ENCODE results near the gene CTBP1.

The CTBP1 gene

GRCh38 chr4:1233641-1234308 is 15.2 kb downstream of the CTBP1 start:
- H3K36me3 Mint-ChIP-seq, result peaks cover 30% of the 10 kb centered on the region
- H3K27me3 Mint-ChIP-seq, result no peaks in the 10 kb centered on the region
- peak overlapping the region; percentile 9 for H3K27ac Mint-ChIP-seq
- H3K4me3 Mint-ChIP-seq, result no peak overlapping the region
- H3K4me1 Mint-ChIP-seq, result no peaks in the 10 kb centered on the region
- no peak for DNase-seq (ENCODE audit: low spot score in 2 of 2)
- no peak for ATAC-seq (ENCODE audit: low read depth)
- H3K9me3 Mint-ChIP-seq, result no peaks in the 10 kb centered on the region

- H3K27ac Mint-ChIP-seq, result no peak overlapping the region
- H3K9me3 Mint-ChIP-seq, result no peaks in the 10 kb centered on the region
- H3K36me3 Mint-ChIP-seq, result peaks cover 28% of the 10 kb centered on the region
- ATAC-seq (ENCODE audit: low read depth) (no peak), DNase-seq (ENCODE audit: low spot score in 2 of 2) (no peak)
- no peaks in the 10 kb centered on the region for H3K4me1 Mint-ChIP-seq
- no peaks in the 10 kb centered on the region for H3K27me3 Mint-ChIP-seq
- H3K4me3 Mint-ChIP-seq, result no peak overlapping the region
Measured at GRCh38 chr4:1232661-1233621, 16.0 kb downstream of the CTBP1 start.

GRCh38 chr4:1231637-1232360 is 17.1 kb downstream of the CTBP1 start:
- DNase-seq (ENCODE audit: low spot score in 2 of 2) (no peak), ATAC-seq (ENCODE audit: low read depth) (no peak)
- Mint-ChIP-seq H3K4me1 (peaks cover 8% of the 10 kb centered on the region), H3K27me3 (no peaks in the 10 kb centered on the region), H3K36me3 (peaks cover 39% of the 10 kb centered on the region), H3K27ac (no peak overlapping the region), H3K9me3 (no peaks in the 10 kb centered on the region), H3K4me3 (no peak overlapping the region)

GRCh38 chr4:1230971-1231636 is 17.8 kb downstream of the CTBP1 start:
- Mint-ChIP-seq H3K4me3 (no peak overlapping the region), H3K4me1 (peaks cover 8% of the 10 kb centered on the region), H3K27me3 (no peaks in the 10 kb centered on the region), H3K27ac (no peak overlapping the region), H3K9me3 (no peaks in the 10 kb centered on the region), H3K36me3 (peaks cover 41% of the 10 kb centered on the region)
- ATAC-seq (ENCODE audit: low read depth), result no peak
- no peak for DNase-seq (ENCODE audit: low spot score in 2 of 2)

GRCh38 chr4:1230316-1230715 is 18.6 kb downstream of the CTBP1 start:
- H3K36me3 Mint-ChIP-seq, result peaks cover 38% of the 10 kb centered on the region
- peaks cover 8% of the 10 kb centered on the region for H3K4me1 Mint-ChIP-seq
- H3K27ac Mint-ChIP-seq, result no peak overlapping the region
- H3K27me3 Mint-ChIP-seq, result no peaks in the 10 kb centered on the region
- DNase-seq (ENCODE audit: low spot score in 2 of 2) (no peak), ATAC-seq (ENCODE audit: low read depth) (no peak)
- no peak overlapping the region for H3K4me3 Mint-ChIP-seq
- no peaks in the 10 kb centered on the region for H3K9me3 Mint-ChIP-seq

- Mint-ChIP-seq H3K9me3 (no peaks in the 10 kb centered on the region), H3K27me3 (no peaks in the 10 kb centered on the region), H3K4me1 (peaks cover 8% of the 10 kb centered on the region), H3K27ac (no peak overlapping the region), H3K36me3 (peaks cover 36% of the 10 kb centered on the region), H3K4me3 (no peak overlapping the region)
- ATAC-seq (ENCODE audit: low read depth) (no peak), DNase-seq (ENCODE audit: low spot score in 2 of 2) (no peak)
Measured at GRCh38 chr4:1229117-1229849, 19.6 kb downstream of the CTBP1 start.

- no peaks in the 10 kb centered on the region for H3K27me3 Mint-ChIP-seq
- no peak overlapping the region for H3K4me3 Mint-ChIP-seq
- peaks cover 36% of the 10 kb centered on the region for H3K36me3 Mint-ChIP-seq
- no peak for ATAC-seq (ENCODE audit: low read depth)
- DNase-seq (ENCODE audit: low spot score in 2 of 2), result no peak
- no peaks in the 10 kb centered on the region for H3K9me3 Mint-ChIP-seq
- no peak overlapping the region for H3K27ac Mint-ChIP-seq
- H3K4me1 Mint-ChIP-seq, result peaks cover 11% of the 10 kb centered on the region
Measured at GRCh38 chr4:1227816-1228215, 21.1 kb downstream of the CTBP1 start.

- Mint-ChIP-seq H3K4me3 (no peak overlapping the region), H3K27me3 (no peaks in the 10 kb centered on the region), H3K36me3 (peaks cover 32% of the 10 kb centered on the region), H3K4me1 (peaks cover 13% of the 10 kb centered on the region), H3K27ac (no peak overlapping the region), H3K9me3 (no peaks in the 10 kb centered on the region)
- ATAC-seq (ENCODE audit: low read depth), result no peak
- no peak for DNase-seq (ENCODE audit: low spot score in 2 of 2)
Measured at GRCh38 chr4:1226598-1226997, 22.3 kb downstream of the CTBP1 start.

GRCh38 chr4:1226144-1226481 is 22.8 kb downstream of the CTBP1 start:
- Mint-ChIP-seq H3K27me3 (no peaks in the 10 kb centered on the region), H3K36me3 (peaks cover 32% of the 10 kb centered on the region), H3K27ac (no peak overlapping the region)

GRCh38 chr4:1225272-1226143 is 23.4 kb downstream of the CTBP1 start:
- H3K9me3 Mint-ChIP-seq, result no peaks in the 10 kb centered on the region
- H3K36me3 Mint-ChIP-seq, result peaks cover 32% of the 10 kb centered on the region

More at GRCh38 chr4:1226144-1226481, 22.8 kb downstream of the CTBP1 start:
- Mint-ChIP-seq H3K9me3 (no peaks in the 10 kb centered on the region), H3K4me3 (no peak overlapping the region), H3K4me1 (peaks cover 16% of the 10 kb centered on the region)
- DNase-seq (ENCODE audit: low spot score in 2 of 2), result no peak
- no peak for ATAC-seq (ENCODE audit: low read depth)

GRCh38 chr4:1223841-1224809 is 24.8 kb downstream of the CTBP1 start:
- DNase-seq (ENCODE audit: low spot score in 2 of 2) (no peak), ATAC-seq (ENCODE audit: low read depth) (no peak)
- H3K4me3 Mint-ChIP-seq, result no peak overlapping the region
- no peak overlapping the region for H3K27ac Mint-ChIP-seq
- peaks cover 24% of the 10 kb centered on the region for H3K4me1 Mint-ChIP-seq
- H3K27me3 Mint-ChIP-seq, result no peaks in the 10 kb centered on the region
- no peaks in the 10 kb centered on the region for H3K9me3 Mint-ChIP-seq
- peaks cover 28% of the 10 kb centered on the region for H3K36me3 Mint-ChIP-seq

More at GRCh38 chr4:1225272-1226143, 23.4 kb downstream of the CTBP1 start:
- H3K27me3 Mint-ChIP-seq, result no peaks in the 10 kb centered on the region
- DNase-seq (ENCODE audit: low spot score in 2 of 2) (no peak), ATAC-seq (ENCODE audit: low read depth) (no peak)
- peaks cover 16% of the 10 kb centered on the region for H3K4me1 Mint-ChIP-seq
- H3K4me3 Mint-ChIP-seq, result no peak overlapping the region
- H3K27ac Mint-ChIP-seq, result no peak overlapping the region
